ENCODE results near the gene CRTAC1.
"Not testable (repeated sequence)": the region's sequence is repeated elsewhere in the genome, so short reads cannot be mapped to it uniquely, and the experiment has no call there.

Gene CRTAC1

GRCh38 chr10:97869091-97870042, 161.1 kb downstream of the CRTAC1 start:
- peak; percentile 45 to 60 for DNase-seq (ENCODE audit: low read depth in 2 of 2)

DNA sequence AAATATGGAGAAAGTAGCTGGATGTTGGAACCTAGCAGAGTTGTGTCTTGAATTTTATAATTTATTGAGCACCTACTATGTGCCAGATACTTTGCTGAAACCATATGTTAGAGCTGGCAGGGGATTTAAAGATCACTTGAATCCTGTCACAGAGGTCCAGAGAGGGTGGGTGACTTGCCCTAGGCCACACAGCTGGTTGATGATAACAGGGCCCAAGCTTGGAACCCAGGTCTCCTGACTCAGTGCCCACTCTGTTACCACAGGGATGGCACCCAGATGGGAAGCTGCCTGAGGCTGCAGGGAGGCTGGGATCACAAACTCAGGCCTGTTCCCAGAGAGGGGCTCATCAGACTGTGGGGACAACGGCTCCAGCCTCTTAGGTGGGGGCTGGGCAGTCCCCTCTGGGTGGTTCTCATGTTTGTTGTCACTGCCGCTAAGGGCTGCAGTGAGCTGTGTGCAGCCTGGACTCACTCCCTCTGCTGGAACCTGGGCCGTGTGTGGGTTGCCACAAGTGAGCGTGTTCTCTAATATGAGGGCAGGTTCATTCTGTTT, 162.2 kb downstream of the CRTAC1 start:
- DNase-seq (ENCODE audit: low read depth in 2 of 2) = no peak

- no peak for DNase-seq (ENCODE audit: low read depth in 2 of 2)
These were observed 163.1 kb downstream of the CRTAC1 start for GRCh38 chr10:97867220-97867800.

DNA sequence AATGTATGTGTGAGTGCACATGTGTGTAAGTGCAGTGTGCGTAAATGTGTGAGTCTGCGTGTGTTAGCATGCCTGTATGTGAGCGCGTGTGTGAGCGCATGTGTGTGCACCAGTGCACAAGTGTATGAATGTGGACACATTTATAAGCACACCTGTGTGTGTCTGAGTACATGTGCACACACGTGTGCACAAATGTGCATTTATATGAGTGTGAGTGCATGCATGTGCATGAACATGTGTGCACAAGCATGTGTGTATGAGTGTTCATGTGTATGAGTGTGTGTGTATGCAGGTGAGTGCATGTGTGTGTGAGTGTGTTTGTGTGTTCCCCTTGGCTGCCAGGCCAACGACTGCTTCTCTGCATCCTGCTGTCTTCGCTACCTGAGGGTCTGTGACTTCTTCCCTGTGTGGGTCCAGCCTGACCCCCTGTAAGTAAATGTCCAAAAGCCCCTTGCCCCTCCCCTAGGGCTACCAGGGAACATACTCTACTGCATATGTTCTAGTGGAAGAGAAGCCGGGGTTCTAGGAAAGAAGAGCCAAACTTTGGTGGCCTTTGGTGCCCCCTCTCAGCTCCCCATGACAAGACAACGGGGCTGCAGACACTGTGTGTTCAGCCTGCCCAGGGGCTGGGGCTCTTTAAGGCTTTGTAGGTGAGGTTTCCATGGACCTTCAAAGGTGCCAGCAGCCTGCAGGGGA, 163.7 kb downstream of the CRTAC1 start:
- DNase-seq (ENCODE audit: low read depth in 2 of 2) = no peak

GRCh38 chr10:97865488-97865887, 164.9 kb downstream of the CRTAC1 start:
- DNase-seq (ENCODE audit: low read depth in 2 of 2) = no peak

GRCh38 chr10:97863808-97864207, 166.6 kb downstream of the CRTAC1 start:
- no peak for DNase-seq (ENCODE audit: low read depth in 2 of 2)

- no peak for DNase-seq (ENCODE audit: low read depth in 2 of 2)
These were observed 168.5 kb downstream of the CRTAC1 start for GRCh38 chr10:97861924-97862323.

DNA sequence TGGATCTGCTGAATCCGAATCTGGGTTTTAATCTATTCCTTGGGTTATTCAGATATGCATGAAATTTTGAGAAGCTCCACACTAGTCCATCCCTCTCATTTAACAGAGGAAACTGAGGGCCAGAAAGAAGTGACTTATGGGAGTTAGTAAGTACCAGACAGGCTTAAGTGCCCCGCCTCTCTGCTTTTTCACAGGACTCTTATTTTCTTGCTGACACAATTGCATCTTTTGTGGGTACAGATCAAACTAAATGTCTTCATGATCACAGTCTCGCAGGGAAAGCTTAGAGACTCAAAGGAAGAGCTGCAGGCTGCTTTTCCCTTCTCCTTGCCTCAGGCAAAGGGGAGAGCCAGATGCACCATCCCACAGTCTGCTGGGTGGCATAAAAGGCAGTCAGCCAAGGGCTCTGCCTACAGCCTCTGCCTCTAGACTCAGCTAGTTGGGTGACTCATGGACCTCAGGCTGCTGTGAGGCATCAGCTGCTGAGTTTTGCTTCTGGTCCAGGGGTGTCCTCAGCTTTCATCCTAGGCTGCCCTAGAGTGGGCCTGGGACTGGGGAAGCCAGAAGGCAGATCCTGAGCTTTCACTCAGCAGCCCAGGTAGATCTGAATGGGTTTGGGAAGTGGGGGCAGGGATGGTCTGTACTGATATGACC, 169.2 kb downstream of the CRTAC1 start:
- DNase-seq (ENCODE audit: low read depth in 2 of 2) = no peak

DNA sequence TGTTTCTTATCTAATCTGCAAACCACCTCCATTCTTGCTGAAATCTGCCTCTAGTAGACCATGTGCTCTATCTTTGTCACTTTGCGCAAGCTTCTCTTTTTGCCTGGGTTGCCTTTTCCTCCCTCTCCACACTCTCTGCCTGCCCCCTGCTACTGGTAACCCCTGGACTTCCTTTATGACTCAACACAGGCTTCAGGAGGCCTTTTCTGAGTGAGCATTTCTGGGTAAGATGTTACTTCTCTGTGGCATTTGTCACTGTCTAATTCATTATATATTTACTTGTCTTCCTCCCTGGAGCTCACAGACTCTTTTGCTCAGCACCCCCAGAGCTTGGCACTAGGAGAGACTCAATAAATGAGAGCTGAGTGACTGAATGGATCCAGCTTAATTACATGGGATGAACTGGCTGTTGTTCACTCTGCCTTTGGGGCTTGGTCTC, 172.4 kb downstream of the CRTAC1 start:
- no peak for DNase-seq (ENCODE audit: low read depth in 2 of 2)

GRCh38 chr10:97854743-97855142, 175.7 kb downstream of the CRTAC1 start:
- DNase-seq (ENCODE audit: low read depth in 2 of 2) = no peak

DNA sequence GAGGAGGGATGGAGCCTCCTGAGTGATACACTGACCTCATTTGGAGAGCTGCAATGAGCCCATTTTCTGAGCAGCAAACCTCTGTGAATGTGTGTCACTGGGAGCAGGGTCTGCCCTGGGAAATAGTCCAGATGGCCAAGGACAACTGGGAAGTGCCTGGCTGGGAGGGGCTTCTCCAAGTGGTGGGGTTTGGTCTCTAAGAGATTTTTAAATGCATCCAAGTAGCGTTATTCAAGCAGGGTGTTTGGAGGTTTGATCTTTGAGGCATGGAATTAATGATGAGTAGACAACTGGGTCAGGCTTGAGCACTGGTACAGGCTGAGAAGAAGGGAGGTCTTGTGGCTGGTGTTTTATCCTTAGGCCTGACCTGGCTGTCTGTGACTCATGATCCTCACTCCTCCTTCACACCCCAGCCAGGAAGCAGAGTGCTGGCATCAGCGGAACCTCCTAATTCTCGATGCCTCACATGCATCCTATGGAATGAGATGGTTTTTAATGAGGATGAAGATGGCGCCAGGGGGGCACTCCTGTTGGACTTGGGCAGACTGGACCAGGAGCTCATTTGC, 177.5 kb downstream of the CRTAC1 start:
- DNase-seq (ENCODE audit: low read depth in 2 of 2) = no peak

DNA sequence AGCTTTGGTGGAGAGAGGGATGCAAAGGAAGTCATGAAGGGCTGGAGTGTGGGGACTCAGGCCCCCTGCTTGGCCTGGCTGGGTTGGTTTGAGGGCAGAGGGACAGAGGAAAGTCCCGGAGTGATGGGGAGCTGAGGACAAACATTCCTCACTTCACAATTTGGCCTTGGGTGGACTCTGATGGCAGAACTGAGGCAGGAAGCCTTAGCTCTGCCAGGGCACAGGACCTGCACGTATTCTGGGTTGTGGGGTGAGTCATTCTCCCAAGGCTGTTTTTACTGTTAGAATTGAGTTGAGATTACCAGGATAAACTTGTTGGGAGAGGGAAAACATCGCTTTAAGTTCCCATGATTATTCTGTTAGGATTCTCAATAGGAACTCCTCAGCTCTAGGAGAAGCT, 178.1 kb downstream of the CRTAC1 start:
- DNase-seq (ENCODE audit: low read depth in 2 of 2) = no peak

GRCh38 chr10:97851341-97852001, 178.9 kb downstream of the CRTAC1 start:
- DNase-seq (ENCODE audit: low read depth in 2 of 2) = no peak

- DNase-seq (ENCODE audit: low read depth in 2 of 2) = no peak
These were observed 180.0 kb downstream of the CRTAC1 start for GRCh38 chr10:97850446-97850845.

- peak in 1 of 2 donors; percentile 36 for DNase-seq (ENCODE audit: low read depth in 2 of 2)
These were observed 180.6 kb downstream of the CRTAC1 start, which contains the start of gene GOLGA7B for GRCh38 chr10:97849687-97850402. Gene GOLGA7B (plus strand): TSS chr10:97849843. CDS start chr10:97850304, 461 bp downstream.

- DNase-seq (ENCODE audit: low read depth in 2 of 2) = no peak
These were observed 181.2 kb downstream of the CRTAC1 start for GRCh38 chr10:97849103-97849686.

DNA sequence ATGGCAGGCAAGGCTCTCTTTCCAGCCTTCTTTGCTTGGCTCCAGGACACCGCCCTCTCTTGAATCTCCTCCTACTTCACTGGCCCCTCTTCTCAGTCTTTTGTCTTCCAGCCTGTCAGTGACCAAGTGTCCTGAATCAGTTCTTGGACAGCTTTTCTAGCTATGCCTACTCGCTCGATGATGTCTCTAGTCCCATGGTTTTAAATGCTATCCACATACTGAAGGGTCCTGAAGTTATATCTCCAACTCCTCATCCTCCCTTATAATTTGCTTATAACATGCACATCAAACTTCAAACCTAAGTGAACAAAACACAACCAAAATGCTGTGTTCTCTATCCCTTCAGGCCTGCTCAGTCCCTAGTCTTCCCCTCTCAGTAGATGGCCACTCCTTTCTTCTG, 185.7 kb downstream of the CRTAC1 start:
- no peak for DNase-seq (ENCODE audit: low read depth in 2 of 2)

GRCh38 chr10:97843972-97844371, 186.4 kb downstream of the CRTAC1 start:
- not testable (repeated sequence) for DNase-seq (ENCODE audit: low read depth in 2 of 2)

GRCh38 chr10:97843281-97843671, 187.1 kb downstream of the CRTAC1 start:
- DNase-seq (ENCODE audit: low read depth in 2 of 2) = no peak

All from stimulated activated CD4-positive, alpha-beta T cell treated with anti-CD3 and anti-CD28 coated beads, Interleukin-1b, Interleukin-23, amount 100 ng/mL, for 1 hour (primary cell).